T-helper 1 cell (primary cell): ENCODE results near the gene GPR156.
A peak's percentile ranks its signal among the peaks of the same experiment; 100 is the strongest.
"Not testable (repeated sequence)": the region's sequence is repeated elsewhere in the genome, so short reads cannot be mapped to it uniquely, and the experiment has no call there.

Experiments used
- DNase-seq, 5 donors: peaks; one replicate each; pipeline ENCODE4 v3.0.0-alpha.2; 2012 to 2020
- total RNA-seq, 4 donors: gene quantifications; one replicate each; lab custom pipeline; 2026; lab: John Stamatoyannopoulos, UW

The GPR156 gene
- 0 to 0.15 (median 0) reads per million in 4 donors for total RNA-seq

GRCh38 chr3:120284747-120285507 is at the start of gene GPR156:
Gene GPR156 (minus strand): TSS chr3:120285222. CDS start chr3:120244098, 41,124 bp downstream.
- no peak for DNase-seq

GRCh38 chr3:120332646-120333045 is 47.6 kb upstream of the GPR156 start:
- DNase-seq, result no peak

GRCh38 chr3:120331076-120331475 is 46.1 kb upstream of the GPR156 start:
- DNase-seq, result no peak

GRCh38 chr3:120326784-120327183 is 41.8 kb upstream of the GPR156 start:
- DNase-seq, result no peak

DNA sequence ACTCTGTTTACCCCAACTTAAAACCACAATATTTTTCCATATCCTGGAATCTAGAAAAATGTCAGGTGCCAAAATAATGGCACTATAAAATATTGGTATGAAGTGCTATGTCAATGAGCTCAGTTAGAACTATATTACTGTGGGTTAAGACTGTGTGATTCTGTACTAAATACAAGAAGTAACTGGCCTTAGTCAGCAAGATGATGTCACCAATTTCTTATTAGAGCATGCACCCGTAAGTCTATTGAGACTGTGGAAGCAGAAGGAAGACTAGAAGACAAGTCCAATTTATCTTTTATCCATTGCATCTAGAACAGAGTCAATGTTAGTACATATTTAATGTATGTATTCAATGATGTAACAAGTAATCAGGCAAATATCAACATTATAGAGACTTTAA is 39.2 kb upstream of the GPR156 start:
- no peak for DNase-seq

DNA sequence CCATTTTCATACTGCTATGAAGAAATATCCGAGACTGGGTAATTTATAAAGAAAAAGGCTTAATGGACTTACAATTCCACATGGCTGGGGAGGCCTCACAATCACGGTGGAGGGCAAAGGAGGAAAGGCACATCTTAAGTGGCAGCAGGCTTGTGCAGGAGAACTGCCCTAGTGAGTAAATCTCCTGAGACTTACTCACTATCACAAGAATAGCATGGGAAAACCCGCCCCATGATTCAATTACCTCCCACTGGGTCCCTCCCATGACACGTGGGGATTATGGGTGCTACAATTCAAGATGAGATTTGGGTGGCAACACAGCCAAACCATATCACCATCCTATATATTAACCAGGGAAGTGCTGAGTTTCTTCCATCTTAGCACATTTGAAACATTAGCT is 38.7 kb upstream of the GPR156 start:
- not testable (repeated sequence) for DNase-seq

GRCh38 chr3:120311863-120312794 is 27.1 kb upstream of the GPR156 start:
- DNase-seq, result peak in 1 of 5 donors; percentile 7

- no peak for DNase-seq
These were observed 21.8 kb upstream of the GPR156 start for GRCh38 chr3:120306519-120307455.

DNA sequence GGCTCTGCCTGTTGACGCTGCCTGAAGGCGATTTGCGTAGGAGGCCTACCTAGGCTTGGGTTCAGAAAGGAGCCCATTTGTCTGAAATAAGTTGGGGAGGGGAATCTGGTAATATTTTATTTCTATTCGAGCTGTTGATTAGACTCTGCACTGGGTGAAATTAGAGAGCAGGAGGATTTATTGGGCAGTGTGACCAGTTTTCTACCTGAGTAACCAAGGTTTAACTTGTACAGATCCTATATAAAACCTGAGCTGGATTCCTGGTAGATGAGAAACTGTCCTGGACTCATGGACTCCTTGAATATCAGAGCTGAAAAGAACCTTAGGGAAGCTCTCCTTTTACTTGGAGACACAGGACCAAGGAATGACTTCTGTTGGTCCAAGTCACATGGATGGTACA is 19.6 kb upstream of the GPR156 start:
- no peak for DNase-seq

- no peak for DNase-seq
These were observed 17.3 kb upstream of the GPR156 start for GRCh38 chr3:120302361-120302760.

GRCh38 chr3:120300971-120301370 is 15.9 kb upstream of the GPR156 start:
- no peak for DNase-seq

GRCh38 chr3:120299403-120299802 is 14.4 kb upstream of the GPR156 start:
- no peak for DNase-seq

GRCh38 chr3:120298996-120299395 is 14.0 kb upstream of the GPR156 start:
- DNase-seq, result no peak

- DNase-seq, result not testable (repeated sequence)
These were observed 6.5 kb upstream of the GPR156 start for GRCh38 chr3:120291552-120291951.

- no peak for DNase-seq
These were observed 4.6 kb upstream of the GPR156 start for GRCh38 chr3:120289636-120290035.

GRCh38 chr3:120286465-120286864 is 1.4 kb upstream of the GPR156 start:
- DNase-seq, result no peak

GRCh38 chr3:120285508-120285841 is 453 bp upstream of the GPR156 start:
- no peak for DNase-seq

DNA sequence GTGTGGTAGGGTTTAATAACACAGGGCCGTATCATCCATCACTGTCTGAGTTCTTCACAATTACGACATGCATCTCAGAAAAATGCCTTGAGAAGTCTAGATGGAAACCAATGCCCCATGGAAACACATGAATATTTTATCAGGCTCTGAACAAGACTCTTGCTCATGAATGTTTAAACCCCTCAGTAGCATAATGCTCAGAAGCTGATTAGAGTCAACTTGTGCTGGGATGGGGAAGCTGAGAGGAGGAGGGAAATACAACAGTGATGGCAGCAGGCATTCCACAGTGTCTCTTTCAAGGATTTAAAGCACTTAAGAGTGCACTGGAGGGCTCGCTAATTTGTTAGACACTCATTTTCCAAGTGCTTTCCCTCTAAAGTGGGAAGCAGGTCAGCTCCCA is 3.8 kb downstream of the GPR156 start:
- no peak for DNase-seq

- no peak for DNase-seq
These were observed 4.5 kb downstream of the GPR156 start for GRCh38 chr3:120280566-120280965.

DNA sequence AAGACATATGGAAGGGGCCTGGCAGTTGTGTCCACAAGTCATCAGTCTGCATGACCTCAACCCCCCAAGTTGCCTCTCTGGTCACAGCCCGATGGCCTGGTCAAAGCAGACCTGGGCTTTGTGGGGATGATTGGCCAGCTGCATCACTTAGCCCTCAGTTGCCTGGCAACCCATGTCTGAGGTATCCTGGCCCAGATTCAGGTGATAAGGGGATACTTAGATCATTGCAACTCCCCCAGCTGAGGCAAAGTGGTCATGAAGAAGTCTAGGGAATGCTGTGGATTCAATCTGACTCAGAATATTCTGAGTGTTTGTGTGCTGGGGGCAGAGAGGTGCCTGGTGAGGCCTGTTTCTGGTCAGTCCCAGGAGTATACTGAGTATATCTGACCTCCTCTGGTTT is 5.0 kb downstream of the GPR156 start:
- DNase-seq, result no peak

DNA sequence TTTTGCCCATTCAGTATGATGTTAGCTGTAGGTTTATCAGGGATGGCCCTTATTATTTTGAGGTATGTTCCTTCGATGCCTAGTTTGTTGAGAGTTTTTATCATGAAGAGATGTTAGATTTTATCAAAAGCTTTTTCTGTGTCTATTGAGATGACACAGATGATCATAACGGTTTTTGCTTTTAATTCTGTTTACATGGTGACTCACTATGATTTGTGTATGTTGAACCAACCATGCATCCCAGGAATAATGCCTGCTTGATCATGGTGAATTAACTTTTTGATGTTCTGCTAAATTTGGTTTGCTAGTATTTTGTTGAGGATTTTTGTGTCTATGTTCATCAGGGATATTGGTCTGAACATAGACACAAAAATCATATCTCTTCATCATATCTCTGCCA is 8.3 kb downstream of the GPR156 start:
- DNase-seq, result no peak

DNA sequence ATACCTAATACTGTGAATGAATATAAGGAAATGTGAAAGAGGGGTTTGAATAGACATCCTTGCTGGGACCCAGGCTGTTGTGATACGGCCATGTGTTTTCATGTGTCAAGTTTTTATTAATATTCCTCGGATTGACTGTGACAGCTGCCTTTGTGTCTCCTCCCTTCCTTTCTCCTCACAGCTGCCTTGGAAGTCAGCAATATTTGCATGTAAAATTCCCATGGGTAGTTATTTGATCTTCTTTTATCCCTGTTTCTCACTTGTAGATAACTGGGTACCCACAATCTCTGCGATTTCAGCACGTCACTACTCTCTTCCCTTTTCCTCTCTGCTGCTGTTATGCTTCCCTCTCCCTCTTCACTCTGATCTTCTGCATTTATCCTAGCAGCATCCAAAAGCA is 9.4 kb downstream of the GPR156 start:
- DNase-seq, result no peak

DNA sequence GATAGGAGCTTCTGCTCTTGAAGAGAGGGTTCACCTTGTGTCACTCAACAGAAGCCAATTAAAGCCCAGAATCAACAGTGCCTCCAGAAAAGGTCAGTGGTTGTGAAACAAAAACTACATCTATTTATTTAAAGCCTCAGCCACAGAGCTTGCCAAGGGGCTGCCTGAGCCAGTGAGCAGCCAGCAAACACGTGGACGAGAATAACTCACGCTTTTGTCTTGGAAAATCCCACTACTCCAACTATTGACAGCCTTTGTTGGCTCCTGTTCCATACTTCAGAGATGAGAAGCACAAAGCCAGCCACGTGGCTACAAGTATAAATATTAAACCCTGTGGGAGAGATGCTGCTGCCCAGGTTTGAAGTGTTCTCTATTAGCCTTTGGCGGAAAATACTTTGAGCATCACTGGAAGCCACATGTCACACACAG is 10.3 kb downstream of the GPR156 start:
- no peak for DNase-seq
